Type B pancreatic cell (in vitro differentiated cells): ENCODE measurements around the gene JUP. TPM values are rescaled to one million over a fixed set of nuclear protein-coding genes. Genes with fewer than 3 reads are reported as not detected.

Experiments
- DNase-seq: peaks from one replicate; pipeline ENCODE4 v3.0.0; 2021; ENCODE audit warnings: mixed read lengths; ENCODE audit not compliant: unreplicated experiment; ENCODE audit errors: extremely low spot score
- H3K27ac Mint-ChIP-seq: 2 replicates; pipeline ENCODE4 v1.8.0; 2021; ENCODE audit warnings: mild to moderate bottlenecking, mixed read lengths
- H3K27me3 Mint-ChIP-seq: 2 replicates; pipeline ENCODE4 v1.8.0; 2021; ENCODE audit warnings: mixed read lengths
- H3K36me3 Mint-ChIP-seq: 2 replicates; pipeline ENCODE4 v1.8.0; 2021; ENCODE audit warnings: mixed read lengths
- H3K4me1 Mint-ChIP-seq: one replicate; pipeline ENCODE4 v1.8.0; 2021; ENCODE audit warnings: mixed read lengths; ENCODE audit not compliant: unreplicated experiment
- H3K4me3 Mint-ChIP-seq: 2 replicates; pipeline ENCODE4 v1.8.0; 2021; ENCODE audit warnings: mild to moderate bottlenecking, mixed read lengths
- H3K9me3 Mint-ChIP-seq: 2 replicates; pipeline ENCODE4 v1.8.0; 2021; ENCODE audit warnings: mixed read lengths
- CTCF ChIP-seq: fragments of 200-600 bp; sonication (generic); conservative IDR thresholded peaks from 2 replicates; pipeline ENCODE4 v1.5.0; 2021; ENCODE audit warnings: antibody characterized with exemption, mild to moderate bottlenecking
- total RNA-seq: library from RNA; stranded (reverse); gene quantifications from 2 replicates; pipeline ENCODE4 v1.2.1, GENCODE V29; 2021; ENCODE audit warnings: low replicate concordance

JUP gene
- total RNA-seq, 1 donor from 2014 or later: 169 TPM

DNA sequence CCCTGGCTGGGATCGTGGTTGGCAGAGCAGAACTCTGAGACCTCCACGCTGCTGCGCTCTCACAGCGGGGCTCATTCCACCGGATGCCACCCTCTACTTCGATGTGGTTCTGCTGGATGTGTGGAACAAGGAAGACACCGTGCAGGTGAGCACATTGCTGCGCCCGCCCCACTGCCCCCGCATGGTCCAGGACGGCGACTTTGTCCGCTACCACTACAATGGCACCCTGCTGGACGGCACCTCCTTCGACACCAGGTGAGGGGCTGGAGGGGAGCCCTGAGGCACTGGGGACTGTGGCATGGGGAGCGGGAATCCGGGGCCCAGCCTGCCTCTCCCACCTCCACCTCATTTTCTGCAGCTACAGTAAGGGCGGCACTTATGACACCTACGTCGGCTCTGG lies 31.5 kb upstream of the JUP start:
- Mint-ChIP-seq H3K4me1 (peaks cover 8% of the 10 kb centered on the region), H3K4me3 (no peak overlapping the region), H3K36me3 (no peaks in the 10 kb centered on the region), H3K9me3 (no peaks in the 10 kb centered on the region), H3K27ac (no peak overlapping the region), H3K27me3 (no peaks in the 10 kb centered on the region)
- DNase-seq: no peak
- TF ChIP-seq CTCF: no peak

- H3K4me1 Mint-ChIP-seq: peaks cover 4% of the 10 kb centered on the region
- H3K27ac Mint-ChIP-seq: no peak overlapping the region
- no peak overlapping the region for H3K4me3 Mint-ChIP-seq
- no peaks in the 10 kb centered on the region for H3K27me3 Mint-ChIP-seq
- no peak for TF ChIP-seq CTCF
- H3K36me3 Mint-ChIP-seq: no peaks in the 10 kb centered on the region
- H3K9me3 Mint-ChIP-seq: no peaks in the 10 kb centered on the region
- no peak for DNase-seq
Observed at GRCh38 chr17:41816637-41817320, 30.3 kb upstream of the JUP start.

DNA sequence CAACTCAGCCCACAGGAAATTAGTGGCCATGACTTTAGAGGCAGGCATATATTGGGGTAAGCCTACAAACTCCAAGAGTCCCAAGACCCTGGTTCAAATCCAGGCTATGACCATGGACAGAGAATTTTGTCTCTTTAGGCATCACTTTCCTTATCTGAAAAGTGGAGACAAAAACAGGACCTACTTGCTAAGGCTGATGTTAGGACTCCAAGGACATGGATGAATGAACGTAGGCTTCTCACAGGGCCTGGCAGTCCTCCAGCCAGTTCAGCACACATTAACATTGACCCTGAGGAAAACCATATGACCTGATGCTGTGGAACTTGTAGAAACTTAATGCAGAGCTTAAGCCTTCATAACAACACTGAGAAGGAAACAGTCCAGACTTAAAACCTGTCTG lies 27.7 kb upstream of the JUP start:
- peak overlapping the region; percentile 94 for H3K27ac Mint-ChIP-seq

DNA sequence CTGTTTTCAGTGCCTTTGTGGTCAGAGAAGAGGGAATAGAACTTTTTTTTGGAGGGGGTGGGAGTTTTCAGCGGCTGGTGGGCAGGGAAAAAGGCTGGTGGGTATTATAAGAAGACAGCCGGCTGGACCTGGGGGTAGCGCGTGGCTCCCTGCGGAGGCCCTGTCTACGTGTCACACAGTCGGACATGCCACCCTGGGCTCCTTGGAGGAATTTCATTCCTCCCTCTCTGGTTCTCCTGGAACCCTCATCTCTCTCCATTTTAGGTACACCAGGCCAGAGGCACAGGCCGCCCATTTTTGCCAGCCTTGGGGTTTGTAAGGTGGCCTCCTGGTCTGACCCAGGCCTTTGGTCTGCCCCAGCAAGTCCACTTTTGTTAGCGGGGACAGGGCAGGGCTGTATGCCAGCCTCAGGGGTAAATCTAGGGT lies 27.2 kb upstream of the JUP start:
- Mint-ChIP-seq H3K4me1 (peaks cover 18% of the 10 kb centered on the region), H3K9me3 (no peaks in the 10 kb centered on the region), H3K27ac (peak overlapping the region; percentile 94), H3K36me3 (peaks cover 3% of the 10 kb centered on the region), H3K27me3 (no peaks in the 10 kb centered on the region), H3K4me3 (peak overlapping the region; percentile 99)
- DNase-seq: no peak
- TF ChIP-seq CTCF: no peak

More for the DNA sequence above, 27.7 kb upstream of the JUP start:
- Mint-ChIP-seq H3K27me3 (no peaks in the 10 kb centered on the region), H3K36me3 (peaks cover 3% of the 10 kb centered on the region), H3K9me3 (no peaks in the 10 kb centered on the region), H3K4me1 (peaks cover 18% of the 10 kb centered on the region), H3K4me3 (peak overlapping the region; percentile 99)
- no peak for DNase-seq
- no peak for TF ChIP-seq CTCF

GRCh38 chr17:41813152-41813680 lies 26.7 kb upstream of the JUP start:
- H3K27me3 Mint-ChIP-seq: no peaks in the 10 kb centered on the region
- H3K4me3 Mint-ChIP-seq: peak overlapping the region; percentile 99
- peaks cover 3% of the 10 kb centered on the region for H3K36me3 Mint-ChIP-seq
- H3K4me1 Mint-ChIP-seq: peaks cover 18% of the 10 kb centered on the region
- no peaks in the 10 kb centered on the region for H3K9me3 Mint-ChIP-seq
- TF ChIP-seq CTCF: no peak
- peak overlapping the region; percentile 94 for H3K27ac Mint-ChIP-seq
- no peak for DNase-seq
